A673 (cell line): ENCODE results near the gene RYR1. TPM values are rescaled to one million over a fixed set of nuclear protein-coding genes. Genes with fewer than 3 reads are reported as not detected.

Experiments
- BruUV-seq: library from RNA; stranded (reverse); fragments of 400-500 nt; replicated peaks from 2 replicates; lab custom pipeline; 2021; lab: Mats Ljungman, UMichigan
- CTCF ChIA-PET: fragments of 300-600 bp; sonication (Branson Sonifier 250); formaldehyde crosslinking; loops from one replicate; lab custom pipeline; 2022; ENCODE audit warnings: antibody characterized with exemption; lab: Charles Lee
- POLR2A ChIA-PET: fragments of 300-600 bp; sonication (Branson Sonifier 250); formaldehyde crosslinking; loops from one replicate; lab custom pipeline; 2022; ENCODE audit warnings: antibody characterized with exemption; ENCODE audit not compliant: low non-redundant PET; lab: Charles Lee
- DNase-seq: peaks from one replicate; pipeline ENCODE4 v3.0.0-alpha.2; 2015; ENCODE audit warnings: low spot score
- H3K27ac ChIP-seq: fragments of 200-600 bp; sonication (generic); 2 replicates; pipeline ENCODE4 v1.5.1; 2016; ENCODE audit warnings: mixed run types, low read depth, mild to moderate bottlenecking, mixed read lengths, antibody characterized with exemption, low read length; ENCODE audit not compliant: poor library complexity, severe bottlenecking
- H3K27me3 ChIP-seq: fragments of 200-600 bp; sonication (generic); replicated peaks from 2 replicates; pipeline ENCODE4 v1.6.1; 2017; ENCODE audit warnings: mixed run types, low read depth, mild to moderate bottlenecking, mixed read lengths, antibody characterized with exemption, low read length; ENCODE audit not compliant: insufficient read depth, poor library complexity
- H3K36me3 ChIP-seq: fragments of 200-600 bp; sonication (generic); 2 replicates; pipeline ENCODE4 v1.6.1; 2016; ENCODE audit warnings: mixed run types, mild to moderate bottlenecking, mixed read lengths, antibody characterized with exemption, low read length; ENCODE audit not compliant: insufficient read depth, poor library complexity, severe bottlenecking
- H3K4me1 ChIP-seq: fragments of 200-600 bp; sonication (generic); 2 replicates; pipeline ENCODE4 v1.6.1; 2017; ENCODE audit warnings: mixed run types, mild to moderate bottlenecking, mixed read lengths, antibody characterized with exemption, low read length; ENCODE audit not compliant: insufficient read depth, poor library complexity, severe bottlenecking
- H3K4me3 ChIP-seq: fragments of 200-600 bp; sonication (generic); 2 replicates; pipeline ENCODE4 v1.5.1; 2016; ENCODE audit warnings: low read depth, mixed run types, mild to moderate bottlenecking, mixed read lengths, low read length; ENCODE audit not compliant: poor library complexity, severe bottlenecking
- H3K9me3 ChIP-seq: fragments of 200-600 bp; sonication (generic); 2 replicates; pipeline ENCODE4 v1.6.1; 2016; ENCODE audit warnings: mixed run types, low read depth, mild to moderate bottlenecking, mixed read lengths, antibody characterized with exemption, low read length; ENCODE audit not compliant: poor library complexity, severe bottlenecking
- EZH2 ChIP-seq: fragments of 200-600 bp; sonication (generic); IDR thresholded peaks from 2 replicates; pipeline ENCODE4 v1.6.1; 2017; ENCODE audit warnings: borderline replicate concordance, low read depth, mild to moderate bottlenecking, mixed read lengths, antibody characterized with exemption, low read length; ENCODE audit not compliant: poor library complexity, severe bottlenecking
- intact Hi-C: fragments of 100-400 bp; cut with micrococcal nuclease; formaldehyde crosslinking; loops from one replicate; pipeline ENCODE4 v1.10.0; 2022; ENCODE audit not compliant: unreplicated experiment
- total RNA-seq: library from RNA; stranded (reverse); gene quantifications from 2 replicates; pipeline ENCODE4 v1.2.3, GENCODE V29; 2021
- TF ChIP-seq, protein P1 (sequence below): fragments of 300-800, 200-600 bp; sonication (generic); conservative IDR thresholded peaks from 2 replicates; pipeline ENCODE4 v1.5.1; 2017; ENCODE audit warnings: low read depth, mild to moderate bottlenecking, antibody characterized with exemption, low read length, moderate library complexity, mixed read lengths

The RYR1 gene
- total RNA-seq, 1 experiment from 2014 or later, result 0.28 TPM

DNA sequence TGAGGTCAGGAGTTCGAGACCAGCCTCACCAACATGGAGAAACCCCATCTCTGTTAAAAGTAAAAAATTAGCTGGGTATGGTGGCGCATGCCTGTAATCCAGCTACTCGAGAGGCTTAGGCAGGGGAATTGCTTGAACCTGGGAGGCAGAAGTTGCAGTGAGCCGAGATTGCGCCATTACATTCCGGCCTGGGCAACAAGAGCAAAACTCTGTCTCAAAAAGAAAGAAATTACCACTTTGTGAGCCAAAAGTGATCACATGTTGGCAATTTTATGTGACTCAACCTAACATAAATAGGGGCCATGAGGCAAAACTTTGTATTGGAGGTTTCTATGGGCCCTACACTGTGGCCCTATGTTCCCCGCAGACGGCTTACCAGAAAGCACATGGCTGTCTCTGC, 112.1 kb downstream of the RYR1 start:
- Histone ChIP-seq H3K27me3 (no peaks in the 10 kb centered on the region), H3K4me1 (peaks cover 7% of the 10 kb centered on the region), H3K4me3 (no peak overlapping the region), H3K9me3 (no peaks in the 10 kb centered on the region), H3K36me3 (no peaks in the 10 kb centered on the region), H3K27ac (no peak overlapping the region)
- intact Hi-C loops, result loop anchor here (10.0 kb wide), 1 partner anchor 389 kb away; the partner anchor contains the start of genes MRPS12 and SARS2
- no TSS peak for BruUV-seq
- ChIA-PET CTCF (no interaction called here), POLR2A (no interaction called here)
- no peak for TF ChIP-seq EZH2
- TF ChIP-seq, protein P1, sequence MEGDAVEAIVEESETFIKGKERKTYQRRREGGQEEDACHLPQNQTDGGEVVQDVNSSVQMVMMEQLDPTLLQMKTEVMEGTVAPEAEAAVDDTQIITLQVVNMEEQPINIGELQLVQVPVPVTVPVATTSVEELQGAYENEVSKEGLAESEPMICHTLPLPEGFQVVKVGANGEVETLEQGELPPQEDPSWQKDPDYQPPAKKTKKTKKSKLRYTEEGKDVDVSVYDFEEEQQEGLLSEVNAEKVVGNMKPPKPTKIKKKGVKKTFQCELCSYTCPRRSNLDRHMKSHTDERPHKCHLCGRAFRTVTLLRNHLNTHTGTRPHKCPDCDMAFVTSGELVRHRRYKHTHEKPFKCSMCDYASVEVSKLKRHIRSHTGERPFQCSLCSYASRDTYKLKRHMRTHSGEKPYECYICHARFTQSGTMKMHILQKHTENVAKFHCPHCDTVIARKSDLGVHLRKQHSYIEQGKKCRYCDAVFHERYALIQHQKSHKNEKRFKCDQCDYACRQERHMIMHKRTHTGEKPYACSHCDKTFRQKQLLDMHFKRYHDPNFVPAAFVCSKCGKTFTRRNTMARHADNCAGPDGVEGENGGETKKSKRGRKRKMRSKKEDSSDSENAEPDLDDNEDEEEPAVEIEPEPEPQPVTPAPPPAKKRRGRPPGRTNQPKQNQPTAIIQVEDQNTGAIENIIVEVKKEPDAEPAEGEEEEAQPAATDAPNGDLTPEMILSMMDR, result no peak
- DNase-seq, result no peak

DNA sequence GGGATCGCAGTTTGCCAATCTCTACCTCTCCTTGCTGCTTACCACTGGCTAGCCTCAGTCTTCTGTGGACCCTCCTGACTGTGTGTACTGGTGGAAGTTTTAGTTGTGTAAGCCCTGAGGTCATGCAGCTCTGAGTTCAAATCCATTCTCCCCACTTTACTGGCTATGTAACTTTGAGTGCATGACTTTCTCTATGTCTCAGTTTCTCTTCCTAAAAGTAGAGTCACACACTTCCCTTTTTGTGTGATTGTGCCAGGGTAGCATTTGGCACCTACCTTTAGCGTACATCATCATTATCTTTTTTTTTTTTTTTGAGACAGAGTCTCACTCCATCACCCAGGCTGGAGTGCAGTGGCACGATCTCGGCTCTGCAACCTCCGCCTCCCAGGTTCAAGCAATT, 113.9 kb downstream of the RYR1 start:
- intact Hi-C loops, result loop anchor here (10.0 kb wide), 1 partner anchor 387 kb away; the partner anchor contains the start of genes MRPS12 and SARS2
- no TSS peak for BruUV-seq
- POLR2A ChIA-PET, result no interaction called here

DNA sequence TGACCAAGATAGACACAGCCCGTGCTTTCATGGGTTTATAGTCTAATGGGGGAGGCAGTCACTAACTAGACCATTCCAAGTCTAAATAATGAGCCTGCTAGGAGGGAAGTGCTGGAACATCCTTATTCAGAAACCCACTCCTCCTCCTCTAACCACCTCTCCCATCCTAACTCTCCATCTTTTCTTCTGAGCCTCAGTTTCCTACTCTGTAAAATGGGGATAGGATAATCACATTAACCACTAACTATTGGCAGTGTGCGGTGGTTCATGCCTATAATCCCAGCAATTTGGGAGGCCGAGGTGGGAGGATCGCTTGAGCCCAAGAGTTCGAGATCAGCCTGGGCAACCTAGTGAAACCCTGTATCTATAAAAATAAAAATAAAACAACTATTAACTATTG, 115.6 kb downstream of the RYR1 start:
- H3K27ac ChIP-seq, result no peak overlapping the region
- ChIA-PET POLR2A (no interaction called here), CTCF (no interaction called here)
- intact Hi-C loops, result loop anchor here (10.0 kb wide), 1 partner anchor 386 kb away; the partner anchor contains the start of genes MRPS12 and SARS2
- no peak for DNase-seq
- no TSS peak for BruUV-seq
- H3K4me1 ChIP-seq, result peaks cover 7% of the 10 kb centered on the region
- no peaks in the 10 kb centered on the region for H3K36me3 ChIP-seq
- no peaks in the 10 kb centered on the region for H3K9me3 ChIP-seq
- H3K4me3 ChIP-seq, result no peak overlapping the region
- TF ChIP-seq EZH2, result no peak
- TF ChIP-seq, protein P1, result no peak
- no peaks in the 10 kb centered on the region for H3K27me3 ChIP-seq

More for the DNA sequence above, 113.9 kb downstream of the RYR1 start:
- H3K4me1 ChIP-seq, result peaks cover 7% of the 10 kb centered on the region
- no peak for DNase-seq
- CTCF ChIA-PET, result no interaction called here
- no peak overlapping the region for H3K27ac ChIP-seq
- no peak for TF ChIP-seq EZH2
- TF ChIP-seq, protein P1, result no peak
- H3K9me3 ChIP-seq, result no peaks in the 10 kb centered on the region
- H3K27me3 ChIP-seq, result no peaks in the 10 kb centered on the region
- H3K36me3 ChIP-seq, result no peaks in the 10 kb centered on the region
- no peak overlapping the region for H3K4me3 ChIP-seq
